Measurements from ENCODE around the gene RAB11FIP4.

RAB11FIP4 gene

DNA sequence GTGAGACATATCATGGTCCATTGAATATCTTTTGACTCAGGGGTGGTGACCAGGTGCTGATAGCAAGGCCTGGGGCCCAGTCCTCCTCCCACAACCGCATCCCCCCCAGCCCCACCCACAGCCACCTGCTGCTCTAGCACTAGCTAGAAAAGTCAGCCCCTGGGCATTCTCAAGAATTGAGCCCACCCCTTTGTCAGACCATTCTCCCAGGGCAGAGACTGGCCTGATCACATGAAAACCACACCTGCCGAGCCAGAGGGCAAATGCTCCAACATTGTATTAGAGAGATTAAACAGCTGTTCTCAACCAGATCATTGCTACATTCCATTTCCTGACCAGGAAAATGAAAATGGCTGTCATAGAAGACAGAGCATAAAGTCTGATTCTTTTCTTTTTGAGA is 62.4 kb downstream of the RAB11FIP4 start:
- FAIRE-seq: no peak
- no peak for DNase-seq (ENCODE audit: insufficient read length, low spot score)

DNA sequence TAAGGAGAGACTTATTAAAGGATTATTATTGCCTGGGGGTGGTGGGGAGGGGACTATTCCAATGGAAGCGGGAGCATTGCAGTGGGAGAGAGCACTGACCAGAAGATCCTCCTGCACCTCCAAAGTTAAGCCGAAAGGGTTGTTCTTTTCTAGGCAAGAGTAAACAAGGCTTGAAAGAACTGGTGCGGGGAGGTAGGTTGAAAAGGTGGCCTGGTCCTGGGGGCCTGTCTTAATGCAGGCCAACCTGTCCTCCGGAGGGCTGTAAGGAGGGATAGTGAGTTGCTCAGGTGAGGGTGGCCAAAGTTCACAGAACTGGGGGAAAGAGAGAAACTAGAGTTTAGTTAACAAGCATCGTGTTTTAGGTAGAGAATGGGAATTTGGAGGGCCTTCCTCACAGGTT is 65.3 kb downstream of the RAB11FIP4 start:
- DNase-seq (ENCODE audit: insufficient read length, low spot score) (no peak), FAIRE-seq (no peak)

DNA sequence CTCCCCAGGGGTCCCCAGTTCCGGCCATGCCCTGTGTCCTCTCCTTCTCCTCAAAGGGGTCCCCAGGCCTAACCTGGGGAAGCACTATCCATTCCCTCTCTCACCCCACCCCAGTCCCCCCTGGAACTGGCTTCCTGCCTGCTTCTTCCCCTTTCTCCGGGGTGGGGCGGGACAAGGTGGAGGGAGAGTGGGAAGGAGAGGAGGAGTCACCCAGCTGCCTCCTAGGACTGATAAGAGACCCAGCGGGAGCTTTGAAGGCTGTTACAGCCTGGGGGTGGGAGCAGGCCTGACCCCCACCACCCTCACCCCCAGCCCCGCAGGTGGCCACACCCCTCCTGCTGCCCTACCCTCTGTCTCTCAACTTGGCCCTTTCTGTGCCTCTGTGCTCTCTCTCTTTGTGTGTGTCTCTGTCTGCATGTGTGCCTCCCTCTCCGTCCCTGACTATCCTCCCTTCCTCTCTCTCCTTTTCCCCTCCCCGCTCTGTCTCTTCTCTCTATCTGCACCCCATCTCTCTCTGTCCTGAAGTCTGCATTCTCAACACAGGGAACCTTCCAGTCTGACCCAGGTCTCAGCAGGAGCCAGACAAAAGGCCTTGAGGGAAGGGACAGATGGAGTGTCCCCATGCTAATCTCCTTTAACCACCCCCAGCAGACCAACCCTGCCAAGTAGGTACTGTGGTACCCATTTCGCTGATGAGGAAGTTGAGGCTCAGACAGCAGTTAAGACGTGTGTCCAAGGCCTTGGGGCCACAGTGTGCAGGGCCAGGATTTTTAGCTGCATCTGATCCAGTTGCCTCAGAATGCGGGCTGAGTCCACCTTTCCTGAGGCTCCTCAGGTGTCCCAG is 66.1 kb downstream of the RAB11FIP4 start:
- no peak for FAIRE-seq
- no peak for DNase-seq (ENCODE audit: insufficient read length, low spot score)

DNA sequence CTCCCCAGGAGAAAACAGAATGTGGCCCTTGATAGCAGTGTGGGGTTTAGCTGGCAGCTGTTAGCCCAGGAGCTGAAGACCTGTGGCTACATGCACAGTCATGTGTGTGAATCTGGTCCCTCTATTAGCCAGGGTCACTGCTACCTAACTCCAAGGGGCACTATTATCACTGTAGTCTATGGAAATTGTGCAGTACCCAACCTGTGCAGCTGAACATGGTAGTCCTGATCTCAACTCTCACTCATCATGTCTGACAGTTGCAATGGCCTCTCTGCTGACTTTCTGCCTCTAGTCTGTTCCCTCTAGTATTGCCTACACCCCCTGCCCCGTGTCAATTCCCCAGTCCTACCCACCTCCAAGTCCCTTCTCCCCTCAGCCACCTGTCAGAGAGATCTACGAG is 67.4 kb downstream of the RAB11FIP4 start:
- DNase-seq (ENCODE audit: insufficient read length, low spot score) (no peak), FAIRE-seq (no peak)

DNA sequence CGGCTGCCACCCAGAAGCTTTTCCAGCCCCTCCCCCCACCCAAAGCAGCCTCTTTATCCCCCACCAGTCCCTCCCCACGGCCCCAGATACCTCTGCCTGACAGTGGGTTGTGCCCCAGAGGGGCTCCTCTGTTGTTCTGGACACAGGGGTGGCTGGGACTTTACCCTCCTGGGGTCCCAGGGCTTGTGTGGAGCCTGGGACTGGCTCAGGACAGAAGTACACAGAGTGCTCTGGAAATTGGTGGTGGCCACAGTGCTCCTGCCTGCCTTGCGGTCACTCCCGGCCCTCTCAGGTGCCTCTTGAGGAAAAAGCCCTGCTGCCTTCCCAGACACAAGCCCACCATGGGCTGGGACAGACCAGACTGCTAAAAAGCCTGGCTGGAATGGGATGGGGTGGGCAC is 68.2 kb downstream of the RAB11FIP4 start:
- FAIRE-seq: no peak
- DNase-seq (ENCODE audit: insufficient read length, low spot score): no peak

DNA sequence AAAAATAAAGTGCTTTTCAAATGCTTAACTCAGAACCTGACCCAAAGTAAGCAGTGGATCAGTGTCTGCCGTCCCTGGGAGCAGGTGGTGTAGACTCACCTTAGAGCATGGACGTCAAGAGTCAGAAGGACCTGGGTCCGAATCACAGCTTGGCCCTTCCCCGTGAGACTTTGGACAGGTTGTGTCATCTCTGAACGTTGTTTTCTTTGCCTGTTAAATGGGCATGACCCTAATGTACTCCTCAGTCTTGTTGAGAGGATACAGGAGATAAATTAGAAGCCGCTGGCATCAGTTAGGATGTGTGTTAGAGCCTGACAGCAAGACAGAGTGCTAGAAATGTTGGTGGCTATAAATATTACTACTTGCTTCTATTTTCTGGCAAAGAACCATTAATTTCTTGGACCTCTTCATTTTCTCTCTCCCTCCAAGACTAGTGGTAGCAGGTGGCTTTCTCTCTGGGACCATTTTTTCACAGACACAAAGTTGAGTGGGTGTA is 68.8 kb downstream of the RAB11FIP4 start:
- DNase-seq (ENCODE audit: insufficient read length, low spot score) (no peak), FAIRE-seq (no peak)

DNA sequence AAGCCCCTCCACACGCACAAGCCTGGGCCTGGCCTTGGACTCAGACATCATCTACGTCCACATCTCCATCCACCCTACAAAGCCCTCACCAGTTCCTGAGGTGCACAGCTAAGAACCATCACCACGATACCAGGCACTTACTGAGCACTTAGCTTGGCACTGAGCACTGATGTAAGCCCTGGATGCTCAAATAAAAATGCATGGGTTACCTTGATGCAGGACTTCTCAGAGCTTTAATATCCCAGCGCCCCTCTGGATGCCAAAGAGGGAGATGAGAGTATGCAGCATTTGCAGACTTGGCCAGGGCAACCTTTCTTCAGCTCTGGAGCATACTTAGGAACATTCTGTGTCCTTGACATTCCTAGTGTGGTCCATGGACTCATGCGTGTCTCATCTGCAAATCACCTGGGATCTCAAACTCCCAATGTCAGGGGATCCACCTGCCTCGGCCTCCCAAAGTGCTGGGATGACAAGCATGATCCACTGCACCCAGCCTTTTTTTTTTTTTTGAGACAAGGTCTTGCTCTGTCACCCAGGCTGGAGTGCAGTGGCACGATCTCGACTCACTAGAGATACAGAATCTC is 69.8 kb downstream of the RAB11FIP4 start:
- DNase-seq (ENCODE audit: insufficient read length, low spot score) (no peak), FAIRE-seq (no peak)

DNA sequence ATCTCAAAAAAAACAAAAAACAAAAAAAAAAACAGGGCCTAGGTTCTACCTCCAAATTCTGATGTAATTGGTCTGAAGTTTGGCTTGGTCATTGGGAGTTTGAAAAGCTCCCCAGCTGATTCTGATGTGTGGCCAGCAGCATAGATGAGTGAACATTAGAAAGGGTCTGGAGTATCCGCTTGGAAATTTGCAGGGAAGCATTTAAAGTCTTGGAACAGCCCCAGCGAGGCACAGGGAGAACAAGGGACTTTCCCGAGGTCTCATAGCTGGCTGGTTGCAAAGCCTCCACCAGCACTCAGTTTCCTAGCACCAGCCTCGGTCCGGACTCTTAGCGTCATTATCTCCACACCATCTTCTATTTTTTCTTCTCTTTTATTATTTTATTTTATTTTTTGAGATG is 70.8 kb downstream of the RAB11FIP4 start:
- FAIRE-seq (no peak), DNase-seq (ENCODE audit: insufficient read length, low spot score) (no peak)

DNA sequence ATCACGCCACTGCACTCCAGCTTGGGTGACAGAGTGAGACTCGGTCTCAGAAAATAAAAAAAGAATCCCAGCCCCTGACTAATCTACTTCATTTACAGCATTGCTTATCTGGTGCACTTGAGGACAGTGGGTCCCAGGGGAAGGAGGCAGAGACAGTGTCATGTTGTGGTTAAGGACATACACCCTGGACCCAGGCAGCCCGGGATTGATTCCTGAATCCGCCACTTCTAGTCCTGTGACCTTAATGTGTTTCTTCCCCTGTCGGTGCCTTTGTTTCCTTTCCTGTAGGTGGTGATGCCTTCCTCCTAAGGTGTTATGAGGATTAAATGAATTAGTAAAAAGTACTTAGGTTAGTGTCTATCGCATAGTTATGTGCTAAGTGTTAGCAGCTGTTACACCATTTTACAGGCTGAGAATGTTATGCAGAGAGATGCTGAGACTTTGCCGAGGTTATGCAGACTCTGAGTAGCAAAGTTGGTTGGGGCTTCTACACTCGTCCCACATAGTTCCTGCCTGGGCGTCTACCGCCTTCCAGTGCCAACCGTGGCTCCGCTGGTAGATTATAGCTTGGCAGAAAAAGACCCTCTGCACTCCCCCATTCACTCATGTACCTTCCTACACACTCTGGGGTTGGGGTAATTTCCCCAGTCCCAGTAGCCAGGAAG is 74.8 kb downstream of the RAB11FIP4 start:
- DNase-seq (ENCODE audit: insufficient read length, low spot score) (no peak), FAIRE-seq (no peak)

DNA sequence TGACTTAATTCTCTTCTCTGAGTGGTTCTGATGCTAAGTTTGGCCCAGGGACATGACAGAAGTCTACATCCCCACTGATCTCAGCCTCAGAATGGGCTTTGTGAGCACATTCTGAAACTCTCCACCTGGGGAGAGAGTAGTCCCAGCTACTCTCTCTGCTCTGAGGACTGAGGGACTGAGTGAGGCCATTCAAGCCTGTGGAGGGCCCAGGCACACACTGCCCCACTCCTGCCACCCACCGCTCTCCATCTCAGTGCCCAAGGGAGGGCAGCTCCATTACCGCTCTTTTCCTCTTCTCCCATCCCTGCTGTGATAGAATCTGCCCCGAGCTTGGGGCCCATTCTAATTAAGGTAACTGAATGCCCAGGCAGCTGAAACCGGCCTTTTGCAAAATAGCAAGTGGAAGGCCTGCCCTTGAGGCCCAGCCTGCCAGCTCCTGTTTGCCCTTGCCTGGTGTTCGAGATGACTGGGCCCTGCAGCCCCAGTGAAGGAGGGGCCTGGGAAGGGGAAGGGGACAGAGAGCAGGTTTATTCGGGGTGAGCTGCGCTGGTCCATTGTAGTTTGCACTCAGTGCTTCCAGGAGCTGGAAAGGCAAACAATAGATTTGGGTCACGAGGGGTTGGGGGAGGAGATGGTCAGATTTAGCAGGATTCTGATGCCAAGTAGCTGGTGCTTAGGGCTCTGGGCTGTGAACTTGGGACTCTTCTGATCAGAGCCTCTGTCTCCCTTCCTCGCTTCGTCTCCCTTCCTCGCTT is 76.2 kb downstream of the RAB11FIP4 start:
- DNase-seq (ENCODE audit: insufficient read length, low spot score) (no peak), FAIRE-seq (no peak)

DNA sequence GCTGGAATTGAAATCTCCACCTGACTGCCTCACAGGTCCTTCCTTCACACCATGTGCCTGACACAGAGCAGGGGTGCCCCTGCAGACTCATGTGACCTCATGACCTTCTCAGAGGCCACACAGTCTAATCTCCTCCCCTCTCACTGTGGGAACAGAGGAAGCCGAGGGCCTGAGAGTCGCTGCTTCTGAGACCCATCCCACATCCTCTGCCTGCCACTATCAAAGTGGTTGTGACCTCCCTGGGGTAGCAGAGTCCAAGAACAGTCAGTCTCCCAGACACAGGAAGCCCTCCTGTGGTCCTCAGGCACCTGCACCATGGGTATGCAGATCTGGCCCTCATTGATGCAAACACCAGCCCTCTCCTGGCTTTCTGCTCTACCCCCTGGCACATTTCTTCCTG is 78.5 kb downstream of the RAB11FIP4 start:
- FAIRE-seq (no peak), DNase-seq (ENCODE audit: insufficient read length, low spot score) (no peak)

DNA sequence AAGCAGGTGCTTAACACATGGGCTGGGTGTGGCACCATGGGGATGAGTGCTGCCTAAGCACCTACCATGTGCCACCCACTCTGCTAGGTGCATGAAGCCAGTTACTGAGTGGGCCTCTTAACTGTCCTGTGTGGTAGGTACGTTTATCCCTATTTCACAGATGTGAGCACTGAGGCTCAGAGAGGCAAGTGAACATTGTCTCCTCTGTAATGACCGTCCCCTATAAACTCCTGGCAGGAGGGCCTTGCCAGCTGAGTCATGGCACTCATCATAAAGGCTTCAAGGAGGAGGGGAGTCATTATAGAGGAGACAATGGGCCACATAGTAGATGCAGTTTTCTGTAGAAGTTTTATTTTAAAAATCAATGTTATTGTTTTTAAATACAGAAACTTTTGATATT is 79.1 kb downstream of the RAB11FIP4 start:
- DNase-seq (ENCODE audit: insufficient read length, low spot score) (no peak), FAIRE-seq (no peak)

DNA sequence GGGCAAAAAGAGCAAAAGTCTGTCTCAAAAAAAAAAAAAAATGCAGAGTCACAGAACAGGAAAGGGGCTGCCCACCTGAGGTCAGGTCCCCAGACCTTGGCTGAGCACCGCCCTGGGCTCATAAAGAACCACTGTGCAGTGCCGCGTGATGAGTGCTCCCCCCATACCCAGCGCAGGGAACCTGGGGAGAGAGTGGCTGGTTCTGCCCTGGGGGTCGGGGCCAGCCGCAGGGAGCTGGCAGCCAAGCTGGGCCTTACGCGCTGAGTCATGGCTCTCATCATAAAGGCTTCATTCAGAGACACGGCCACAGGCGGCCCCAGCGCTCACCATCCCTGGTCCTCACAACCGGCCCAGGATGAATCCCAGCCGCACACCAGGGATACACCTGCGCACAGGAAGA is 80.7 kb downstream of the RAB11FIP4 start:
- no peak for FAIRE-seq
- DNase-seq (ENCODE audit: insufficient read length, low spot score): no peak

DNA sequence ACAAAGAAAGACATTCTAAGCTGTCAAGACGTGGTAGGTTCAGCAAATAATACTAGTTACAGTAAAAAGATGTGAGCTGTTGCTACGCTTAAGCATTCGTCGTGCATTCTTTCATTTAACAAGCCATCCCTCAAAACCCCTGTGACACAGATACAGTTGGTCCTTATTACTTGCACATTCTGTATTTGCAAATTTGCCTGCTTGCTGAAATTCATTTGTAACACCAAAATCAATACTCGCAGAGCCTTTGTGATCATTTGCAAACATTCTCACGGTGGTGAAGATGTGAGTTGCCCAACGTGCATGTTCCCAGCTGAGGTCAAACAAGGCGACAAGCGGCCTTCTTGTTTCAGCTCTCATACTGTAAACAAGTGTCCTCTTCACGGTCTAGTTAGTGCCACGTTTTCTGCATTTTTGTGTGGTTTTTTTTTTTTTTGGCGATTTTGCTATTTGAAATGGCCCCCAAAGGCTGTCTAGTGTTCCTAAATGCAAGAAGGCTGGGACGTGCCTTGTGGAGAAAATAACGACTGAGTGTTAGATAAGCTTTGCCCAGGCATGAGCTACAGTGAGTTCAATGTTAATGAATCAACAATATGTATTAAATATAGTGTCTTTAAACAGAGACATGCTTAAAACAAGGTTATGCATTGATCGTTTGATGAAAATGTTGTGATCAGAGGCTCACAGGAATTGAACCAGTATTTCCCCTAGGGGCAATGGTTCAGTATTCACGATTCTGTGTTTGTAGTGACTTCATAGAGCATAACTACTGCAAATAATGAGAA is 84.1 kb downstream of the RAB11FIP4 start:
- FAIRE-seq: no peak
- no peak for DNase-seq (ENCODE audit: insufficient read length, low spot score)

DNA sequence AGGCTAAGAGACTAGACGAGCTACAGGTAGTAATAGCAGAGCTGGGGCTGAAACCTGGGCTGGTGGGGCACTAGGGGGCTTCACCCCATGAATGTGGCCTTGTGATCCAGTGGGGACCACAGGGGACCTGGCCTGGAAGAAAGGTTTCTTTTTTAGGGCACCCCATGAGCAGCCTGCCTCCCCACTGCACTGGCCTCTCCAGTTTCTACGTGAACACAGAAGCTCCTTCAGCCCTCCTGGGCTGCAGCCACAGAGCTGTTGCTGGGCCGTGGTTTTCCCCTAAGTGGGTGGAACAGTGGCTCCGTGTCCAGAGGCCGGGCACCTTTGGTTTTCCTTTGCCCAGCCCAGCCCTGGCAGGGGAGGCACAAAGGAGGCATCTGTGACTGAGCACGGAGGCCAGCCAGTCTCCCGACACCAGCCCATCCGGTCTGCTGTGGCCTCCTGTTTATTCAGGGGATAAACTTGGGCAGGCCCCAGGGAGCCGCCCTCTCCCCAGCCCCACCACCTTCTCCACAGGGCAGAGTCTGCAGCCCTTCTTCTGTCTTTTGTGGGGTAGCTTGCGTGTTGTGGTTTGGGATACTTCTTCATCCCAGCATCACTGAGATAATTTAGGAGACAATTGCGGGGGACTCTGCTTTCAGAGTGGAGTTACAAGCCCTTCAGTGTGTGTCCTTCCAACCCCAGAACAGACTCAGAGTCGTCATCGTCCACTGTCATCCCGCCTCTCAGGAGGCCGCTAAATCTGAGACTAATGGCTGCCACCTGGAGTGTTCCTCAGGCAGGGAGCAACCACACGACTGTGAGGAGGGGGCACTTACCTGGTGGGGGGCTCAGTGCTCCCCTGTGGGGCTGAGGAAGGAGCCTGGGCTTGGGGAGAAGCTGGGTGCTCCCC is 85.3 kb downstream of the RAB11FIP4 start:
- DNase-seq (ENCODE audit: insufficient read length, low spot score) (no peak), FAIRE-seq (no peak)

DNA sequence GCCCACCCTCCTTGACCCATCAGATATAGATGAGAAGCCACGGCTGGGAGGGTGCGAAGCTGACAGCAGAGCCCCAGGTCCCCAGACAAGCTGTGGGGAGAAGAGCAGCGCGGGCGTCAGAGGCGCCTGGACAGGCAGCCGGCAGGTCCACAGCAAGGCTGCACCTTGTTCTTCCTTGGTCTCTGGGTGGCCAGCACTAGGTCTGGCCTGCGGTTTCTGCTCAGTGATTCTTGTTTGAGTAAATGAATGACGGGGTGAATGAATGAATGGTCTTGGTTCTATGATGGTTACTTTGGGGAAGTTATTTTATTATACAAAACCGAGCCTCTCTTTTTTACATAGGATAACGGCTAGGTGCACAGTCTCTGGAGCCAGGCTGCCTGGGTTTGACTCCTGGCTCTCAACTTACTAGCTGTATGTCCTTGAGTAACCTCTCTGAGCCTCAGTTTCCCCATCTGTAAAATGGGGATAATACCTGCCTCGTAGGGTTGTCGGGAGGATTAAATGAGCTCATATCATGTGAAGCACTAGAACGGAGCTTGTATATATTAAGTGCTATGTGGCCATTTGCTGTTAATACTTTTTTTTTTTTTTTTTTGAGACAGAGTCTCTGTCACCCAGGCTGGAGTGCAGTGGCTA is 86.1 kb downstream of the RAB11FIP4 start:
- no peak for FAIRE-seq
- DNase-seq (ENCODE audit: insufficient read length, low spot score): no peak

DNA sequence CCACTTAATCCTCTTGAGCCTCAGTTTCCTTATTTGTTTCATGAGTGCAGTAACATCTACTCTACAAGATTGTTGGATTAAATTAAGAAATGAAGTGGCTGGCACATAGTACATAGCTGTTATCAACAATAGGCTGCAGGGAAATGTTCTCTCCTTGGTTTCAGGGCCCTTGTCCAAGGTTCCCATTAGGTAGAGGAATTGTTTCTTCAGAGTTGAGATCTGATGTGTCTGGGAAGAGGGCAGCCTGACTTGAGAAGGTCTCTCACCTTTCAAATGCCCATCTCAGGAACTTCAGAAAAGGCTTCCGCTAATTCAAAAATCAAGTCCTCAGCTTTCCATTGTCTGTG is 87.6 kb downstream of the RAB11FIP4 start:
- FAIRE-seq (no peak), DNase-seq (ENCODE audit: insufficient read length, low spot score) (no peak)

DNA sequence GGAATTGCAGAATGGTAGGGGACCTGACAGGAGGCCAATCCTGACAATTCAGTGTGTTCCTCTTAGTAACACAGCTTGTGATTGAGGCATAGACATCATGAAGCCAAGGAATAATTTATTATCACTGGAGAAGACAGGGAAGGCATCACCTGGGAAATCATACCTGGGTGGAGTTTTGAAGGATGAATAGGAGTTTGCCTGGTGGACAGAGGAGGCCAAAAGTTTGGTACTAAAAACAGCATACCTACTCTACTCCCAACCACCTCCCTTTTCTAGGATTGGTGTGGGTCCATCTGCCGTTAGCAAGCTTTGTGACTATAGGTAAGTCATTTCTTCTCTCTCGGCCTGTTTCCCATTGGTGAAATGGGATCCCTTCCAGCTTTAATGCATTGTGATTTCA is 88.0 kb downstream of the RAB11FIP4 start:
- DNase-seq (ENCODE audit: insufficient read length, low spot score) (no peak), FAIRE-seq (no peak)

DNA sequence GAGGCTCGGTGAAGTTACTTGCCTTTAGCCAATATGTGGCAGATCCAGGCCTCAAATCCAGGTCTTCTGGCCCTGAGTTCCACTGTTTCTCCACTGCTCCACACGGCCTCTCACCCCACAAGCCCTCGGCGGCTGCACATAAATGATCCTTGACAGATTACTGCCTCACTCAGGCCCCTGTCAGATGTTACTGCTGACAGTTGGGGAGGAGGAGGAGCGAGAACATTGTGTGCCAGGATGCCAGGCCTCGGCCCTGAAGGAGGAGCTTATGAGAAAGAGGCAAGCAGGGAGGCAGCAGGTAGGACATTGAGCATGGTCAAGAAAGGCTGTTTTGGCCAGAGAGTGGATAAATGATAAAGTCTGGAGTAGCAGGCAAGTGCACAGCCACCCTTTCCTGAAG is 88.6 kb downstream of the RAB11FIP4 start:
- DNase-seq (ENCODE audit: insufficient read length, low spot score) (no peak), FAIRE-seq (no peak)
